ENCODE data around the gene GSTM4.

- TF ChIP-seq CTCF (IDR thresholded peaks at IDR 0.05; ENCODE audit: insufficient read depth, low read depth, low read length) (no peak), EZH2 (IDR thresholded peaks at IDR 0.05; ENCODE audit: insufficient read depth, low read length) (no peak)
These were observed 16.1 kb upstream of the GSTM4 start for GRCh38 chr1:109639841-109640184.

Measured in astrocyte (in vitro differentiated cells and primary cell).